ENCODE results near the gene GCNT1.

GRCh38 chr9:76453785-76454184 lies 5.2 kb upstream of the GCNT1 start:
- no peak for TF ChIP-seq ZNF8 (CRISPR knock-in tag; IDR thresholded peaks at IDR 0.05)
- TF ChIP-seq BACH2 (CRISPR knock-in tag; IDR thresholded peaks at IDR 0.05; ENCODE audit: borderline replicate concordance) = no peak
